GM21526 (cell line): ENCODE results near the gene ROR2.
"Not testable (repeated sequence)": the region's sequence is repeated elsewhere in the genome, so short reads cannot be mapped to it uniquely, and the experiment has no call there.

ENCODE experiments used
- ATAC-seq: cut with Tn5 transposase; IDR thresholded peaks from one replicate; pipeline ENCODE4 v1.9.1; 2021; ENCODE audit warnings: moderate library complexity; ENCODE audit not compliant: unreplicated experiment, low FRiP score

Gene ROR2

DNA sequence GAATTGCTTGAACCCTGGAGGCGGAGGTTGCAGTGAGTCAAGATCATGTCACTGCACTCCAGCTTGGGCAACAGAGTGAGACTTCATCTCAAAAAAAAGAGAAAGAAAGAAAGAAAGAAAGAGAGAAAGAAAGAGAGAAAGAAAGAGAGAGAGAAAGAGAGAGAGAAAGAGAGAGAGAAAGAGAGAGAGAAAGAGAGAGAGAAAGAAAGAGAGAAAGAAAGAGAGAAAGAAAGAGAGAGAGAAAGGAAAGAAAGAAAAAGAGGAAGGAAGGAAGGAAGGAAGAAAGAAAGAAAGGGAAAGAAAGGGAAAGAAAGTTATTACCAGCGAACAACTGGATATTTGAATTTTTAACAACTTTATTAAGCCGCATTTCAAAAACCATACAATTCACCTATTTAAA lies 327.9 kb downstream of the ROR2 start:
- not testable (repeated sequence) for ATAC-seq

DNA sequence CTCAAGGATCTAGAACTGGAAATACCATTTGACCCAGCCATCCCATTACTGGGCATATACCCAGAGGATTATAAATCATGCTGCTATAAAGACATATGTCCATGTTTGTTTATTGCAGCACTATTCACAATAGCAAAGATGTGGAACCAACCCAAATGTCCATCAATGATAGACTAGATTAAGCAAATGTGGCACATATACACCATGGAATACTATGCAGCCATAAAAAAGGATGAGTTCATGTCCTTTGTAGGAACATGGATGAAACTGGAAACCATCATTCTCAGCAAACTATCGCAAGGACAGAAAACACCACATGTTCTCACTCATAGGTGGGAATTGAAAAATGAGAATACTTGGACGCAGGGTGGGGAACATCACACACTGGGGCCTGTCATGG lies 336.0 kb downstream of the ROR2 start:
- ATAC-seq, result not testable (repeated sequence)

DNA sequence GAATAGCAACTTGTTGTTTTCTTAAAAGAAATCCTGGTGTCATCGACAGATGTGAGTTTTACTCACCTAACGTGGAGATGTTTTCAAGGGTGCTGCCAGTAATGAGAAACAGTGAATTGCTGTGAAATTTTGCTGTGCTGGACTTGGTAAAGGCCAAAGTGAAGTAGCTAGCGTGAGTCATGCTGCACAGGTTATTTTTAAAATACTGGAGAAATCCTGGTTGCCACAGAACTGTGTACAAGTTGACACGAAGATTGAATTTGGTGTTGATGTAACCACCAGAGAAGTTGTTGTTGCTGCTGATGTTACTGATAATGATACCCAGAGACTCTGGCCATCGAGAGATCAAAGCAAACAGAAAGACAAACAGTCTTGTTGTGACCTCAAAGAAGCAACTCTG lies 338.4 kb downstream of the ROR2 start:
- no peak for ATAC-seq

GRCh38 chr9:91606255-91606995 lies 343.6 kb downstream of the ROR2 start:
- ATAC-seq, result no peak

- no peak for ATAC-seq
Measured at GRCh38 chr9:91604451-91605179, 345.4 kb downstream of the ROR2 start.

DNA sequence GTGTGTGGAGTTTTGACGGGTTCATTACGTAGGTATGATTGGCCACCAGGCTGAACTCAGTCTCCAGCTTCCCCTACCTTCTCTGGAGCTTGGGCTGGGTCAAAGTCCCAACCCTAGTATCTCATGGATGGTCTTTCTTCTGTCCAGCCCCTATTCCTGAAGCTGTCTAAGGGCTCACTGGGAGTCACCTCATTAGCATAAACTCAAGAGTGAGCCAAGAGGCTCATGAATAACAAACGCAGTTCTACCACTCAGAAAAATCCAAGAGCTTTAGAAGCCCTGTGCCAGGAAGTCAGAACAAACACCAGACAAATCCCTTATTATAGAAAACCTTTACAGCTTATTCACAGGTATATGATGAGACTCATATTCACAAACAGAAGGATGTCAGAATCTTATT lies 346.1 kb downstream of the ROR2 start:
- no peak for ATAC-seq

DNA sequence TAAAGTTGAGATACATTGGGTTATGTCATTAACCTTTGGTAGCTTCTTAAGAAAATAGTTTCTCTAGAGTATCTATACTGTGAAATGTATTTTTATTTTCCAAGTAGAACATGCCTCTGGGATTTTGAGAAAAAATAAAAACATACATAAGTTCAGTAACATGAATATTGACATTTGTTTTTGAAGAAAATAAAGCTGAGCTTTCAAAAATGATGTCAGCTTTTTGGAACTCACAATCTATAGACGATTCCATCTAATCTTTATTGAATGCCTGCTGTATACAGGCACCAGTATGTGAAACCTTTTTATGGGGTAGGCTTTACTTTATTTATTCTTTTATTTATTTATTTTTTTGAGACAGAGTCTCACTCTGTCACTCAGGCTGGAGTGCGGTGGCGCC lies 350.5 kb downstream of the ROR2 start:
- ATAC-seq, result no peak

DNA sequence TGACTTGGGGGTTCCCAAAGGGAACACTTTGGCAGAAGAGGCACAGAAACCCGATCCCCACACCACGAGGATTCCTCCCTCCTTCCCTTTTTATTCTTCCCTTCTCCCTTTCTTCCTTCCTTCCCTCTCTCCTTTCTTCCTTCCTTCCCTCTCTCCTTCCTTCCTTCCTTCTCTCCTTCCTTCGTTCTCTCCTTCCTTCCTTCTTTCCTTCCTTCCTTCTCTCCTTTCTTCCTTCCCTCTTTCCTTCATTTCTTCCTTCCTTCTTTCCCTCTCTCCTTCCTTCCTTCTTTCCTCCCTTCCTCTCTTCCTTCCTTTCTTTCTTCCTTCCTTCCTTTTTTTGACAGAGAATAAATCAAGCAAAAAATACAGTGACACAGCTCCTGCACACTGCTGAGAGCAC lies 358.4 kb downstream of the ROR2 start:
- ATAC-seq, result no peak

DNA sequence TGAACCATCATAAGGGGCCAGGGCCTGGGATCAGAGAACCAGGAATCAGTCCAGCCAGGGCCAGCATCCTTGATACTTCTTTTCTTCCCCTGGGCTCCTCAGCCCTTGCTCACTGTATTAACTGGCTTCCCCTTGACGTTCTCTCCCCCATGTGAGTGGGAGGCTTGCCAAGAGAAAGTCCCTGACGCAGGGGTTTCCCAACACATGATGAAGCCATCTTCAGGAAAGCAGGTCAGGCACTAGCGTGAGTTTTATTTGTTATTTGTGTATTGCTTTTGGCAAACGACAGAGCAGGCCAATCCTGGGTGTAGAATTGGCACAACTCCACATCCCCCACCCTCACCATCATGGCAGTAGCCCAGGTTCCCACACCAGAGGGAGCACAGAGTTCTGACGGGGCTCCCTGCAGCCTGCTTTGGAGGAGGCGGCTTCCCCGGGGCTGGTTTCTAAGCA lies 360.9 kb downstream of the ROR2 start:
- ATAC-seq, result no peak

DNA sequence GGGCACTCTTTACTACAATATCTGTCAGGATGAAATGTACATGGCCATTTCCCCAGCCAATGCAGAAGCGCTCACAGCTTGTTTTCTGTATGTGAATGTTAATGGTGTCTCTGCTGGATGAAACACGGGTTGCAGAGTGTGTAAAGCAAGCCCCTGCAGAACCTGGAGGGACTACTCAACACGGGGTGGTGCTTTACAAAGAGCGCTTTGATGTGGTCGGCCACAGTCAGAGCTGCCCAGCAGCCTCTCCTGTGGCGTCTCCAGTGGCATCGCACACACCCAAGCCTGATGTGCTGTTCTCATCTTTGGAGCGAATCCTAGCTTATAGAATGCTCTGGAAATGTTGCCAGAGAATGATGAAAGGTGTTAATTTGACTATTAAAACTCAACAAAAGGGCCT lies 363.7 kb downstream of the ROR2 start:
- no peak for ATAC-seq

GRCh38 chr9:91583966-91584365 lies 366.1 kb downstream of the ROR2 start:
- ATAC-seq, result no peak

- no peak for ATAC-seq
Measured at GRCh38 chr9:91583161-91583875, 366.7 kb downstream of the ROR2 start.

DNA sequence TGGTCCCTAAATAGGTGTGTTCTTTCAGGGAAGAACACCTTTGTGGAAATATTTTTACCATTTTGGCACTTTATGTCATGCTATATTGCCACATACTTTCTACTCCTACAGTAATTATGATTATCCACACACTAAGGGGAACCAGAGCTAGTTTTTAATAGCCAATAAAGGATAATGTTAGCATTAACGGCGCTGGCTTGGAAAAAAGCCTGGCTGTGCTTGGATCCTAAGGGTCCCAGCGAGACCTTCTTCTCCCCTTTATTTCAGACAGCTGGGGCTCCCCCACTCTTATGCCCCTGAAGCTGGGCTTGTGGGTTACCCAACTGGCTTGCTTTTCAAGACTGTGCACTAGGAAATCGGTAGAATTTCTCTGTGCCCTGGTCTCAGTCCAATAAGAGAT lies 367.8 kb downstream of the ROR2 start:
- ATAC-seq, result no peak

- ATAC-seq, result no peak
Measured at GRCh38 chr9:91580136-91580535, 369.9 kb downstream of the ROR2 start.

DNA sequence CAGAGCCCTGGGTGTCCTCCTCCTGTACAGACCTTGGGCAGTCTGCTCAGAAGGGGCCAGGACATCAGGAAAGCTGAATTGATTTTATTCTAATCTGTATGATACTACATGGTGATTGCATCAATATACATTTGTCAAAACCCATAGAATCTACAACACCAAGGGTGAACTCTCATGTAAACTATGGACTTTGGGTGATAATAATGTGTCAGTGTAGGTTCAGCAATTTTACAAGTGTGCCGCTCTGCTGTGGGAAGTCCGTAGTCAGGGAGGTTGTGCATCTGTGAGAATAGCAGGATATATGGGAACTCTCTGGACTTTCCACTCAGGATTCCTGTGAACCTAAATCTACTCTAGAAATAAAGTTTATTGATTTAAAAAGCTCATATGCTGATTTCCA lies 371.1 kb downstream of the ROR2 start:
- ATAC-seq, result no peak

- no peak for ATAC-seq
Measured at GRCh38 chr9:91577633-91578061, 372.4 kb downstream of the ROR2 start.

DNA sequence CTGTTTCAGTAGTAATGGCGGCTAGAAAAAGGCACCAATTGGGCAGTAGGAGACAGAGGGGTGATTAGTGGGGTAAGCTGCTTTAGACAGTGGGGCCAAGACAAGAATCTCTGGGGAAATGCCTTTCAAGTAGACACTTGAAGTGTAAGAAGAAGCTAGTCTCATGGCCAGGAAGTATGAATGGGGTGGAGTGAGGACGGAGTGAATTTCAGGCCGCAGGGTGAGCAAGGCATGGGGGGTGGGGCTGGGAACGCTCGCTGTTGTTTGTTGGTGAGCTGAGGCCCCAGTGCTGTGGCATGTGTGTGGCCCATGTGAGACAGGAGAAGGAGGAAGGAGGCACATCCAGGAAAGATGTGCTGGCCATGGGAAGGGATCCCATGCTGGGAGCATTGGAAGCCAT lies 377.2 kb downstream of the ROR2 start:
- ATAC-seq, result no peak

DNA sequence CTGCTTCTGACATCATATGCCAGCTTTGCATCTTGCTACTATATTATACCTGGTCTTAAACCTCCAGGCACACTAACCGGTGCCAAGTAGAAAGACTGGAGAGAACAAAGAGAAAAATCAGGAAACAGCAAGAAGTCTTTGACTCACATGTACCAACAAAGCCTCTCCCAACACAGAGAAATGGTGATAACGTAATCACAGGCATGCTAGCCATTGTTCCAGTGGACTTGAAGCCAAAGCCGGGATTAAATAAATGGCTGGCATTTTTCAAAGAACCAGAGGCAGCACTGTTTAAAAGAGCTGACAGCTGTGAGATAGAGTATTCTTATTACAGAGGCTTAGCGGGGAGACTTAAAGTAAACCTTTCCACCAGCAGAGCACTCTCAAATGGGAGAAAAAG lies 378.0 kb downstream of the ROR2 start:
- no peak for ATAC-seq

GRCh38 chr9:91571036-91571435 lies 379.0 kb downstream of the ROR2 start:
- no peak for ATAC-seq

GRCh38 chr9:91567642-91568274 lies 382.3 kb downstream of the ROR2 start:
- no peak for ATAC-seq

DNA sequence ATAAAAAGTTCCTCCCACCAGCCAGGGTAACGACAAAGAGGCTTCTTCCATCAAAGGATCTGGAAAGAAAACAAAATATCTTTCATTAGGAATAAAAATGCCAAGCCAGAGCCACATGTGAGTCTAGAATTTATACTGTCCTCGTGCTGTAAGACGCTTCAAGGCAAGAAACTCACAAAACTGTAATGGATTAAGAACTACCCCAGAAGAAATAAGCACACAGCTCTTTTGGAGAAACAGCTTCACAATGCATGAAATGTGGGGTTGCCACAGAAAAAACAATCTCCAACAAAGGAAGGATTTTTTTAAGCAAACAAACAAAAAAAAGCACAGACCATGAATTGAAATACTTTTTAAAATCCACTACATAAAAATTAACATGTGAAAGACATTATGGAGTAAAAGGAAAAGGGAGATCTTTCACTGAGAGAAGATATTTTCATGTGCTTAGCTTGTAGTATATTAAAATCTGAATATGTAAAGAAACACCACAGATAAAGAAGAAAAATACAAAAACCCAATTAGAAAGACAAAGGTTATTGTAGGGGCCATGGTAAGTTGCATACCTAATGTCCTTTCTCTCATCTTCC lies 385.9 kb downstream of the ROR2 start:
- ATAC-seq, result no peak
